ENCODE data around the gene FCSK. TPM values are rescaled to one million over a fixed set of nuclear protein-coding genes. Genes with fewer than 3 reads are reported as not detected.

FCSK gene
- total and polyA plus RNA-seq, 2 of the 13 experiments (the other 11 are each of a cell fraction or from before 2014, with no cell fraction given), result 9.1 to 19.2 TPM

GRCh38 chr16:70437582-70438557, 16.5 kb upstream of the FCSK start:
- DNase-seq (ENCODE audit: low spot score) (no peak), FAIRE-seq (peak; percentile 26), ATAC-seq (peak; percentile 8)
- BruUV-seq (replicated peaks), result no TSS peak
- Histone ChIP-seq H3K4me1 (ENCODE audit: insufficient read depth, low read length) (peaks cover 77% of the 10 kb centered on the region), H2AFZ (ENCODE audit: low read length) (no peak overlapping the region), H3K9ac (ENCODE audit: insufficient read depth, low read depth, low read length) (peak overlapping the region; percentile 81), H3K36me3 (replicated peaks in 1 of 2; ENCODE audit: control insufficient read depth in 1 of 2, insufficient read depth in 2 of 2, low read length in 2 of 2) (peaks cover 7 to 9% of the 10 kb centered on the region in 2 experiments), H4K20me1 (ENCODE audit: insufficient read depth, low read length) (no peaks in the 10 kb centered on the region), H3K4me2 (ENCODE audit: low read depth, low read length) (peak overlapping the region; percentile 97), H3K4me3 (replicated peaks in 1 of 3; ENCODE audit: insufficient read depth in 1 of 3, low read depth in 2 of 3, low read length in 3 of 3) (peak overlapping the region; percentile 82 to 92 (median 89)), H3K27ac (ENCODE audit: extremely low read length, insufficient read depth, low read length) (peak overlapping the region; percentile 36), H3K9me3 (ENCODE audit: low read length) (no peaks in the 10 kb centered on the region), H3K27me3 (ENCODE audit: control insufficient read depth in 1 of 2, insufficient read depth in 2 of 2, low read length in 2 of 2) (no peaks in the 10 kb centered on the region; a peak in 1 of 5 replicates), H3K79me2 (ENCODE audit: insufficient read depth, low read length) (peaks cover 47% of the 10 kb centered on the region)
- ChIA-PET POLR2A (interaction anchor here (0.7 to 8.3 kb wide), 8 partner anchors 9 to 91 kb away, joined by 3 to 78 read pairs (median 4); partner anchors contain the start of genes DDX19A and FCSK), CTCF (ENCODE audit: low intra/inter-chr PET ratio, low total read pairs) (no interaction called here)
- in situ Hi-C loops (cut with HindIII; ENCODE audit: extremely low pct_ligation_motif_present, low pct_unique_long_range_greater_than_20kb) (no loop called here), intact Hi-C loops (cut with micrococcal nuclease; ENCODE audit: unreplicated experiment) (loop anchor here (1.0 to 5.0 kb wide), 3 partner anchors 10 to 57 kb away; no protein-coding TSS in a partner anchor)
- WGBS (ENCODE audit: low lambda C conversion rate), result 9% methylated on average over 22 of the region's 22 CpGs
- TF ChIP-seq ZNF354B (CRISPR knock-in tag; IDR thresholded peaks at IDR 0.05), result no peak
- TF ChIP-seq ZNF510 (CRISPR knock-in tag; IDR thresholded peaks at IDR 0.05; ENCODE audit: low read depth), result no peak
- no peak for TF ChIP-seq ZSCAN9 (CRISPR knock-in tag; IDR thresholded peaks at IDR 0.05; ENCODE audit: borderline replicate concordance)
- 0 out of 2 replicates have a peak, but pooled peaks have one; percentile 32 for TF ChIP-seq TBP (CRISPR knock-in tag; IDR thresholded peaks at IDR 0.05)
- TF ChIP-seq YEATS2 (CRISPR knock-in tag; IDR thresholded peaks at IDR 0.05; ENCODE audit: borderline replicate concordance), result no peak
- TF ChIP-seq ZHX2 (IDR thresholded peaks at IDR 0.05; ENCODE audit: low read depth), result no peak
- no peak for TF ChIP-seq ZHX2 (CRISPR knock-in tag; IDR thresholded peaks at IDR 0.05; ENCODE audit: borderline replicate concordance)
- TF ChIP-seq KLF9 (CRISPR knock-in tag; IDR thresholded peaks at IDR 0.05; ENCODE audit: low read depth), result no peak
- no peak for TF ChIP-seq ZNF296 (CRISPR knock-in tag; conservative IDR thresholded peaks at IDR 0.05)
- no peak for TF ChIP-seq ZBTB1 (CRISPR knock-in tag; IDR thresholded peaks at IDR 0.05; ENCODE audit: borderline replicate concordance)
- no peak for TF ChIP-seq NAIF1 (CRISPR knock-in tag; IDR thresholded peaks at IDR 0.05; ENCODE audit: borderline replicate concordance)
- no peak for TF ChIP-seq SCMH1 (CRISPR knock-in tag; IDR thresholded peaks at IDR 0.05; ENCODE audit: borderline replicate concordance)
- TF ChIP-seq ZBTB7B (CRISPR knock-in tag; IDR thresholded peaks at IDR 0.05), result no peak
- TF ChIP-seq ZNF784 (CRISPR knock-in tag; IDR thresholded peaks at IDR 0.05; ENCODE audit: borderline replicate concordance), result 0 out of 2 replicates have a peak, but pooled peaks have one; percentile 16
- TF ChIP-seq, protein P1, sequence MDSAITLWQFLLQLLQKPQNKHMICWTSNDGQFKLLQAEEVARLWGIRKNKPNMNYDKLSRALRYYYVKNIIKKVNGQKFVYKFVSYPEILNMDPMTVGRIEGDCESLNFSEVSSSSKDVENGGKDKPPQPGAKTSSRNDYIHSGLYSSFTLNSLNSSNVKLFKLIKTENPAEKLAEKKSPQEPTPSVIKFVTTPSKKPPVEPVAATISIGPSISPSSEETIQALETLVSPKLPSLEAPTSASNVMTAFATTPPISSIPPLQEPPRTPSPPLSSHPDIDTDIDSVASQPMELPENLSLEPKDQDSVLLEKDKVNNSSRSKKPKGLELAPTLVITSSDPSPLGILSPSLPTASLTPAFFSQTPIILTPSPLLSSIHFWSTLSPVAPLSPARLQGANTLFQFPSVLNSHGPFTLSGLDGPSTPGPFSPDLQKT (CRISPR knock-in tag; IDR thresholded peaks at IDR 0.05; ENCODE audit: borderline replicate concordance), result no peak

All from HepG2 (cell line).